SJCRH30 (cell line): ENCODE measurements around the gene PXMP4. TPM values are rescaled to one million over a fixed set of nuclear protein-coding genes. Genes with fewer than 3 reads are reported as not detected.
A peak's percentile ranks its signal among the peaks of the same experiment; 100 is the strongest.

ENCODE experiments used
- DNase-seq, 2 experiments: peaks; one replicate each; pipeline ENCODE4 v3.0.0-alpha.2; 2015 to 2020
- H3K27ac ChIP-seq: fragments of 250-450 bp; sonication (Bioruptor Pico); 2 replicates; pipeline ENCODE4 v1.5.1; 2020; ENCODE audit warnings: mild to moderate bottlenecking, moderate library complexity
- H3K27me3 ChIP-seq: fragments of 250-450 bp; sonication (Bioruptor Pico); 2 replicates; pipeline ENCODE4 v1.5.1; 2020; ENCODE audit warnings: mild to moderate bottlenecking, moderate library complexity
- H3K36me3 ChIP-seq: fragments of 250-450 bp; sonication (Bioruptor Pico); 2 replicates; pipeline ENCODE4 v1.5.1; 2020; ENCODE audit warnings: mild to moderate bottlenecking, moderate library complexity
- H3K4me1 ChIP-seq: fragments of 250-450 bp; sonication (Bioruptor Pico); 2 replicates; pipeline ENCODE4 v1.5.1; 2020; ENCODE audit warnings: mild to moderate bottlenecking, moderate library complexity
- H3K4me3 ChIP-seq: fragments of 250-450 bp; sonication (Bioruptor Pico); 2 replicates; pipeline ENCODE4 v1.5.1; 2020; ENCODE audit warnings: mild to moderate bottlenecking, moderate library complexity
- H3K9me3 ChIP-seq: fragments of 250-450 bp; sonication (Bioruptor Pico); replicated peaks from 2 replicates; pipeline ENCODE4 v1.5.1; 2020; ENCODE audit warnings: mild to moderate bottlenecking, moderate library complexity
- total RNA-seq: library from RNA; depleted of rRNA; stranded (reverse); fragments of >200 nt; shearing (Covaris generic); gene quantifications from 2 replicates; pipeline ENCODE4 v1.2.3, GENCODE V29; 2014

The PXMP4 gene
- total RNA-seq, 1 experiment from 2014 or later, result 8.2 TPM

GRCh38 chr20:33725607-33726264 lies 5.6 kb upstream of the PXMP4 start:
- Histone ChIP-seq H3K9me3 (no peaks in the 10 kb centered on the region), H3K27ac (no peak overlapping the region), H3K4me1 (no peaks in the 10 kb centered on the region), H3K4me3 (no peak overlapping the region), H3K36me3 (no peaks in the 10 kb centered on the region), H3K27me3 (0 out of 2 replicates have a peak, but pooled peaks cover 3% of the 10 kb centered on the region)
- no peak for DNase-seq

- no peak for DNase-seq
- H3K4me3 ChIP-seq, result no peak overlapping the region
- 0 out of 2 replicates have a peak, but pooled peaks cover 3% of the 10 kb centered on the region for H3K27me3 ChIP-seq
- no peaks in the 10 kb centered on the region for H3K9me3 ChIP-seq
- H3K36me3 ChIP-seq, result no peaks in the 10 kb centered on the region
- H3K4me1 ChIP-seq, result no peaks in the 10 kb centered on the region
- no peak overlapping the region for H3K27ac ChIP-seq
These were observed 4.5 kb upstream of the PXMP4 start for GRCh38 chr20:33724439-33725094.

GRCh38 chr20:33721391-33722140 lies 1.5 kb upstream of the PXMP4 start:
- H3K4me1 ChIP-seq, result peaks cover 3% of the 10 kb centered on the region; the same call in 1 of the 2 replicates
- H3K36me3 ChIP-seq, result no peaks in the 10 kb centered on the region
- H3K9me3 ChIP-seq, result no peaks in the 10 kb centered on the region
- no peak overlapping the region for H3K27ac ChIP-seq
- DNase-seq, result no peak
- H3K4me3 ChIP-seq, result no peak overlapping the region
- H3K27me3 ChIP-seq, result no peaks in the 10 kb centered on the region

- Histone ChIP-seq H3K27ac (peak overlapping the region; percentile 20; the same call in 1 of the 2 replicates), H3K4me3 (peak overlapping the region; percentile 68), H3K9me3 (no peaks in the 10 kb centered on the region), H3K27me3 (no peaks in the 10 kb centered on the region), H3K4me1 (peaks cover 3% of the 10 kb centered on the region; the same call in 1 of the 2 replicates), H3K36me3 (no peaks in the 10 kb centered on the region)
- no peak for DNase-seq
These were observed 677 bp downstream of the PXMP4 start for GRCh38 chr20:33719277-33719988.

- no peak for DNase-seq
- H3K4me1 ChIP-seq, result peaks cover 3% of the 10 kb centered on the region; the same call in 1 of the 2 replicates
- H3K4me3 ChIP-seq, result no peak overlapping the region
- H3K27ac ChIP-seq, result no peak overlapping the region
- no peaks in the 10 kb centered on the region for H3K36me3 ChIP-seq
- no peaks in the 10 kb centered on the region for H3K9me3 ChIP-seq
- no peaks in the 10 kb centered on the region for H3K27me3 ChIP-seq
These were observed 3.6 kb downstream of the PXMP4 start for GRCh38 chr20:33716498-33716897.

- DNase-seq, result no peak
- no peak overlapping the region for H3K4me3 ChIP-seq
These were observed 6.2 kb downstream of the PXMP4 start for GRCh38 chr20:33713865-33714367.

GRCh38 chr20:33711446-33711738 lies 8.7 kb downstream of the PXMP4 start:
- no peaks in the 10 kb centered on the region for H3K4me1 ChIP-seq
- H3K36me3 ChIP-seq, result peaks cover 3% of the 10 kb centered on the region; the same call in 1 of the 2 replicates
- no peaks in the 10 kb centered on the region for H3K9me3 ChIP-seq
- no peak for DNase-seq
- no peaks in the 10 kb centered on the region for H3K27me3 ChIP-seq
- H3K4me3 ChIP-seq, result no peak overlapping the region
- no peak overlapping the region for H3K27ac ChIP-seq

More at GRCh38 chr20:33713865-33714367, 6.2 kb downstream of the PXMP4 start:
- Histone ChIP-seq H3K9me3 (no peaks in the 10 kb centered on the region), H3K27ac (no peak overlapping the region), H3K27me3 (no peaks in the 10 kb centered on the region), H3K36me3 (no peaks in the 10 kb centered on the region), H3K4me1 (no peaks in the 10 kb centered on the region)

- Histone ChIP-seq H3K4me3 (no peak overlapping the region), H3K36me3 (peaks cover 3% of the 10 kb centered on the region; the same call in 1 of the 2 replicates), H3K9me3 (no peaks in the 10 kb centered on the region), H3K27me3 (no peaks in the 10 kb centered on the region), H3K27ac (no peak overlapping the region), H3K4me1 (no peaks in the 10 kb centered on the region)
- no peak for DNase-seq
These were observed 9.2 kb downstream of the PXMP4 start for GRCh38 chr20:33710681-33711445.

GRCh38 chr20:33709905-33710541 lies 10.1 kb downstream of the PXMP4 start:
- Histone ChIP-seq H3K4me3 (no peak overlapping the region), H3K4me1 (no peaks in the 10 kb centered on the region), H3K36me3 (peaks cover 3% of the 10 kb centered on the region; the same call in 1 of the 2 replicates), H3K27me3 (no peaks in the 10 kb centered on the region), H3K27ac (no peak overlapping the region), H3K9me3 (no peaks in the 10 kb centered on the region)
- no peak for DNase-seq

- no peak for DNase-seq
- Histone ChIP-seq H3K36me3 (peaks cover 3% of the 10 kb centered on the region; the same call in 1 of the 2 replicates), H3K4me3 (no peak overlapping the region), H3K27ac (no peak overlapping the region), H3K9me3 (no peaks in the 10 kb centered on the region), H3K4me1 (no peaks in the 10 kb centered on the region), H3K27me3 (no peaks in the 10 kb centered on the region)
These were observed 10.7 kb downstream of the PXMP4 start for GRCh38 chr20:33709398-33709797.

- no peak overlapping the region for H3K4me3 ChIP-seq
- H3K27me3 ChIP-seq, result no peaks in the 10 kb centered on the region
- no peaks in the 10 kb centered on the region for H3K9me3 ChIP-seq
- no peak for DNase-seq
- H3K4me1 ChIP-seq, result no peaks in the 10 kb centered on the region
- H3K36me3 ChIP-seq, result peaks cover 3% of the 10 kb centered on the region; the same call in 1 of the 2 replicates
- no peak overlapping the region for H3K27ac ChIP-seq
These were observed 12.4 kb downstream of the PXMP4 start for GRCh38 chr20:33707668-33708067.

- Histone ChIP-seq H3K27ac (no peak overlapping the region), H3K4me3 (no peak overlapping the region), H3K9me3 (no peaks in the 10 kb centered on the region), H3K27me3 (no peaks in the 10 kb centered on the region), H3K4me1 (no peaks in the 10 kb centered on the region), H3K36me3 (peaks cover 3% of the 10 kb centered on the region; the same call in 1 of the 2 replicates)
- no peak for DNase-seq
These were observed 15.7 kb downstream of the PXMP4 start for GRCh38 chr20:33704197-33704924.
